ENCODE measurements around the gene FGD5. TPM values are rescaled to one million over a fixed set of nuclear protein-coding genes. Genes with fewer than 3 reads are reported as not detected.

FGD5 gene
- total RNA-seq, 1 donor from 2014 or later: 294 TPM

GRCh38 chr3:14894085-14894484 lies 75.3 kb downstream of the FGD5 start:
- H3K4me3 Mint-ChIP-seq (ENCODE audit: unreplicated experiment): no peak overlapping the region
- DNase-seq (ENCODE audit: low spot score): no peak
- H3K36me3 Mint-ChIP-seq (ENCODE audit: low read depth, unreplicated experiment): peaks cover 52% of the 10 kb centered on the region
- H3K4me1 Mint-ChIP-seq (ENCODE audit: unreplicated experiment): peaks cover 24% of the 10 kb centered on the region
- H3K9me3 Mint-ChIP-seq (ENCODE audit: unreplicated experiment): no peaks in the 10 kb centered on the region
- peaks cover 12% of the 10 kb centered on the region for H3K27me3 Mint-ChIP-seq (ENCODE audit: unreplicated experiment)
- no peak overlapping the region for H3K27ac Mint-ChIP-seq (ENCODE audit: unreplicated experiment)
- no peak for TF ChIP-seq CTCF (IDR thresholded peaks at IDR 0.05; ENCODE audit: unreplicated experiment)

GRCh38 chr3:14897266-14897665 lies 78.5 kb downstream of the FGD5 start:
- DNase-seq (ENCODE audit: low spot score): no peak
- Mint-ChIP-seq H3K4me1 (ENCODE audit: unreplicated experiment) (peaks cover 9% of the 10 kb centered on the region), H3K27me3 (ENCODE audit: unreplicated experiment) (peaks cover 14% of the 10 kb centered on the region), H3K27ac (ENCODE audit: unreplicated experiment) (no peak overlapping the region), H3K9me3 (ENCODE audit: unreplicated experiment) (no peaks in the 10 kb centered on the region), H3K4me3 (ENCODE audit: unreplicated experiment) (no peak overlapping the region), H3K36me3 (ENCODE audit: low read depth, unreplicated experiment) (peaks cover 64% of the 10 kb centered on the region)
- no peak for TF ChIP-seq CTCF (IDR thresholded peaks at IDR 0.05; ENCODE audit: unreplicated experiment)

GRCh38 chr3:14898929-14899328 lies 80.2 kb downstream of the FGD5 start:
- no peaks in the 10 kb centered on the region for H3K9me3 Mint-ChIP-seq (ENCODE audit: unreplicated experiment)
- H3K27ac Mint-ChIP-seq (ENCODE audit: unreplicated experiment): peak overlapping the region; percentile 54
- no peak for DNase-seq (ENCODE audit: low spot score)
- peak overlapping the region; percentile 33 for H3K4me3 Mint-ChIP-seq (ENCODE audit: unreplicated experiment)
- peaks cover 9% of the 10 kb centered on the region for H3K4me1 Mint-ChIP-seq (ENCODE audit: unreplicated experiment)
- peaks cover 16% of the 10 kb centered on the region for H3K27me3 Mint-ChIP-seq (ENCODE audit: unreplicated experiment)
- no peak for TF ChIP-seq CTCF (IDR thresholded peaks at IDR 0.05; ENCODE audit: unreplicated experiment)
- peaks cover 74% of the 10 kb centered on the region for H3K36me3 Mint-ChIP-seq (ENCODE audit: low read depth, unreplicated experiment)

- Mint-ChIP-seq H3K4me1 (ENCODE audit: unreplicated experiment) (peaks cover 9% of the 10 kb centered on the region), H3K36me3 (ENCODE audit: low read depth, unreplicated experiment) (peaks cover 79% of the 10 kb centered on the region), H3K27ac (ENCODE audit: unreplicated experiment) (peak overlapping the region; percentile 13), H3K4me3 (ENCODE audit: unreplicated experiment) (peak overlapping the region; percentile 78), H3K27me3 (ENCODE audit: unreplicated experiment) (peaks cover 18% of the 10 kb centered on the region), H3K9me3 (ENCODE audit: unreplicated experiment) (no peaks in the 10 kb centered on the region)
- no peak for DNase-seq (ENCODE audit: low spot score)
- no peak for TF ChIP-seq CTCF (IDR thresholded peaks at IDR 0.05; ENCODE audit: unreplicated experiment)
Measured at GRCh38 chr3:14899993-14900618, 81.3 kb downstream of the FGD5 start.

Measured in endothelial cell (in vitro differentiated cells).